ENCODE measurements around the gene NEURL1B.

Gene NEURL1B

GRCh38 chr5:172605466-172605865 is 35.6 kb upstream of the NEURL1B start:
- no peaks in the 10 kb centered on the region for H3K27me3 Mint-ChIP-seq (ENCODE audit: low read depth)
- no peak for TF ChIP-seq CTCF (IDR thresholded peaks at IDR 0.05; ENCODE audit: unreplicated experiment in 3 of 3)
- no peak overlapping the region for H3K4me3 Mint-ChIP-seq

GRCh38 chr5:172606156-172606785 is 34.8 kb upstream of the NEURL1B start:
- no peak for TF ChIP-seq CTCF (IDR thresholded peaks at IDR 0.05; ENCODE audit: unreplicated experiment in 3 of 3)
- no peak overlapping the region for H3K4me3 Mint-ChIP-seq
- H3K27me3 Mint-ChIP-seq (ENCODE audit: low read depth), result no peaks in the 10 kb centered on the region
- peak overlapping the region; percentile 19 to 65 (median 59) for H3K27ac Mint-ChIP-seq
- H3K4me1 Mint-ChIP-seq, result peaks cover 20% of the 10 kb centered on the region
- no peaks in the 10 kb centered on the region for H3K36me3 Mint-ChIP-seq (ENCODE audit: low read depth)
- H3K9me3 Mint-ChIP-seq, result peaks cover 8% of the 10 kb centered on the region

More at GRCh38 chr5:172605466-172605865, 35.6 kb upstream of the NEURL1B start:
- Mint-ChIP-seq H3K27ac (no peak overlapping the region), H3K4me1 (peaks cover 22% of the 10 kb centered on the region), H3K9me3 (peaks cover 8% of the 10 kb centered on the region), H3K36me3 (ENCODE audit: low read depth) (no peaks in the 10 kb centered on the region)

GRCh38 chr5:172607213-172607793 is 33.8 kb upstream of the NEURL1B start:
- Mint-ChIP-seq H3K27me3 (ENCODE audit: low read depth) (no peaks in the 10 kb centered on the region), H3K27ac (peak overlapping the region in 2 of 3 experiments; percentile 29 to 59), H3K4me1 (peaks cover 14% of the 10 kb centered on the region), H3K4me3 (no peak overlapping the region), H3K9me3 (peaks cover 8% of the 10 kb centered on the region), H3K36me3 (ENCODE audit: low read depth) (no peaks in the 10 kb centered on the region)
- no peak for TF ChIP-seq CTCF (IDR thresholded peaks at IDR 0.05; ENCODE audit: unreplicated experiment in 3 of 3)

DNA sequence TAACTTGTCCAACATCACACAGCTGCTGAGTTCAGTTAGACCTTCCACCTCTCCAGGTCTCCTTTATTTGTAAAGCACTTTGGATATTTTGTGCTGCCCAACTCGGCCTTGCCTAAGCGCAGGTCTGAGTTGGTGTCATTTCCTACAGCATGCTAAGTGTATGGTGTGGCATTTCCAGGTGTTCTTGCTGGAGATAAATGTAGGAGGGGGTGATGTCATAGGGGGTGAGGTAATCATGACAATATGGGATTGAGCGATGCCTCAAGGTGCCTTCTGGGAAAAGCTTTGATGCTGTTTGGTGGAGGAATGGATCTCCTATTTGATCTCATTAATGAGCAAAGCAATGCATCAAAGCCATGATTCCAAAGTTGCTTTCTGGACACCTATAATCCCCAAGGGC is 32.3 kb upstream of the NEURL1B start:
- TF ChIP-seq CTCF (IDR thresholded peaks at IDR 0.05; ENCODE audit: unreplicated experiment in 3 of 3), result no peak
- Mint-ChIP-seq H3K4me3 (no peak overlapping the region), H3K9me3 (peaks cover 17% of the 10 kb centered on the region), H3K27ac (no peak overlapping the region), H3K4me1 (peaks cover 5% of the 10 kb centered on the region), H3K27me3 (ENCODE audit: low read depth) (no peaks in the 10 kb centered on the region), H3K36me3 (ENCODE audit: low read depth) (peaks cover 4% of the 10 kb centered on the region)

GRCh38 chr5:172610643-172611042 is 30.4 kb upstream of the NEURL1B start:
- Mint-ChIP-seq H3K9me3 (peaks cover 21% of the 10 kb centered on the region), H3K36me3 (ENCODE audit: low read depth) (peaks cover 4% of the 10 kb centered on the region), H3K27me3 (ENCODE audit: low read depth) (no peaks in the 10 kb centered on the region), H3K27ac (peak overlapping the region in 1 of 3 experiments; percentile 18), H3K4me3 (no peak overlapping the region), H3K4me1 (peaks cover 5% of the 10 kb centered on the region)
- no peak for TF ChIP-seq CTCF (IDR thresholded peaks at IDR 0.05; ENCODE audit: unreplicated experiment in 3 of 3)

DNA sequence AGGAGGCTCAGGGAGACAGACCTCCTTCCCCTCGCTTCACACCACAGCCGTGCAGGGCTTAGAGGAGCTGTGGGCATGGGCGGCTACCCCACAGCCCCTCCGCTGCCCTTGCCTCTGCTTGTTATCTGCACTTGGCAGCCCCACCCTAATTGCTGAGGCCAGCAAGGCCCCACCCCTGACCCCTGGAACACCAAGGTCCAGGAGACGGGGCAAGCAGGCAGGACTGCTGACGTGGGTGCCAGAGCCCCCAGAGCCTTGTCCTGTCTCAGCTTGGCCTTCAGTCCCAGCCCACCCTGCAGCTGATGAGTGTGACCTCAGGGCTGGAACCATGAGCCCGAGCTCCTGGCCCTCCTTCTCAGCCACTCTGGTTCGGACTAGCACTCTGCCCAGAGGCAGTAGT is 29.1 kb upstream of the NEURL1B start:
- Mint-ChIP-seq H3K36me3 (ENCODE audit: low read depth) (peaks cover 4% of the 10 kb centered on the region), H3K27me3 (ENCODE audit: low read depth) (no peaks in the 10 kb centered on the region), H3K27ac (no peak overlapping the region), H3K9me3 (peaks cover 17% of the 10 kb centered on the region), H3K4me1 (peaks cover 11% of the 10 kb centered on the region), H3K4me3 (no peak overlapping the region)
- TF ChIP-seq CTCF (IDR thresholded peaks at IDR 0.05; ENCODE audit: unreplicated experiment in 3 of 3), result no peak
